GM12878 (cell line): ENCODE measurements around the gene HIVEP2. TPM values are rescaled to one million over a fixed set of nuclear protein-coding genes. Genes with fewer than 3 reads are reported as not detected.
A peak's percentile ranks its signal among the peaks of the same experiment; 100 is the strongest.

ENCODE experiments used
- ATAC-seq: fragments of 200-7000 bp; cut with Tn5 transposase; 3 replicates; pipeline ENCODE4 v1.9.1; 2020; ENCODE audit warnings: mild to moderate bottlenecking, moderate library complexity
- BruUV-seq: library from RNA; stranded (reverse); fragments of 400-500 nt; replicated peaks from 2 replicates; lab custom pipeline; 2021; lab: Mats Ljungman, UMichigan
- CTCF ChIA-PET: fragments of 300-600 bp; sonication (Branson Sonifier 250); formaldehyde crosslinking; extraction: SDS; loops from one replicate; lab custom pipeline; 2021; ENCODE audit warnings: inconsistent platforms; lab: Yijun Ruan, JAX
- POLR2A ChIA-PET: fragments of 350-600 bp; formaldehyde crosslinking; extraction: SDS; loops from one replicate; lab custom pipeline; 2021; ENCODE audit warnings: inconsistent platforms; lab: Charles Lee
- RAD21 ChIA-PET: fragments of 300-600 bp; sonication (Branson Sonifier 250); formaldehyde crosslinking; loops from one replicate; lab custom pipeline; 2023; ENCODE audit warnings: antibody characterized with exemption; ENCODE audit not compliant: unreplicated experiment; lab: Charles Lee
- SMC1A ChIA-PET: fragments of 300-600 bp; sonication (Branson Sonifier 250); formaldehyde crosslinking; loops from one replicate; lab custom pipeline; 2023; ENCODE audit not compliant: unreplicated experiment, uncharacterized antibody; lab: Charles Lee
- DNase-seq: peaks from one replicate; pipeline ENCODE4 v3.0.0-alpha.2; 2011; ENCODE audit warnings: low read depth, low spot score
- FAIRE-seq: peaks from 3 replicates; lab custom pipeline; 2011; peaks lifted over from hg19 to GRCh38; lab: Jason Lieb, UNC
- H2AFZ ChIP-seq: 2 replicates; pipeline ENCODE4 v1.6.0; 2011; ENCODE audit warnings: low read depth, low read length, control low read depth; ENCODE audit not compliant: control insufficient read depth
- H3K27ac ChIP-seq: 2 replicates; pipeline ENCODE4 v1.5.1; 2011; ENCODE audit warnings: control low read depth; ENCODE audit not compliant: control insufficient read depth, insufficient read depth
- H3K27me3 ChIP-seq, 2 experiments: replicated peaks in 1 of 2; 2 replicates each; pipeline versions ENCODE4 v1.6.0 to v1.6.1; 2011; ENCODE audit warnings: low read length in 1 of 2; ENCODE audit not compliant: control insufficient read depth in 2 of 2, insufficient read depth in 2 of 2
- H3K36me3 ChIP-seq, 2 experiments: 2 replicates each; pipeline ENCODE4 v1.5.1; 2011; ENCODE audit warnings: low read length in 1 of 2; ENCODE audit not compliant: control insufficient read depth in 2 of 2, insufficient read depth in 2 of 2
- H3K4me1 ChIP-seq: 2 replicates; pipeline ENCODE4 v1.6.1; 2011; ENCODE audit warnings: mild to moderate bottlenecking, low read length, moderate library complexity, mixed read lengths; ENCODE audit not compliant: control insufficient read depth, insufficient read depth
- H3K4me2 ChIP-seq: 2 replicates; pipeline ENCODE4 v1.6.0; 2011; ENCODE audit warnings: control low read depth; ENCODE audit not compliant: control insufficient read depth, insufficient read depth
- H3K4me3 ChIP-seq: fragments of 200-600 bp; sonication (generic); 2 replicates; pipeline ENCODE4 v1.5.1; 2016
- H3K79me2 ChIP-seq: 2 replicates; pipeline ENCODE4 v1.6.0; 2011; ENCODE audit warnings: low read length; ENCODE audit not compliant: control insufficient read depth, insufficient read depth
- H3K9ac ChIP-seq: 2 replicates; pipeline ENCODE4 v1.8.0; 2011; ENCODE audit warnings: low read length, control low read depth, mixed read lengths; ENCODE audit not compliant: control insufficient read depth, insufficient read depth
- H3K9me3 ChIP-seq: replicated peaks from 3 replicates; pipeline ENCODE4 v1.5.1; 2011; ENCODE audit warnings: mild to moderate bottlenecking, low read length; ENCODE audit not compliant: control insufficient read depth, insufficient read depth
- H4K20me1 ChIP-seq: 2 replicates; pipeline ENCODE4 v1.6.0; 2011; ENCODE audit not compliant: control insufficient read depth, insufficient read depth
- BCL3 ChIP-seq: IDR thresholded peaks from 2 replicates; pipeline ENCODE4 v1.6.1; 2011; ENCODE audit warnings: borderline replicate concordance, low read depth, mild to moderate bottlenecking, moderate library complexity, low read length; ENCODE audit not compliant: insufficient read depth, poor library complexity, severe bottlenecking
- CUX1 ChIP-seq: IDR thresholded peaks from 2 replicates; pipeline ENCODE4 v1.6.1; 2012; ENCODE audit warnings: improper control_type of control experiment, low read depth, low read length; ENCODE audit not compliant: insufficient replicate concordance
- ESRRA ChIP-seq: IDR thresholded peaks from 2 replicates; pipeline ENCODE4 v1.6.1; 2012; ENCODE audit warnings: mild to moderate bottlenecking, low read length, improper control_type of control experiment
- ETV6 ChIP-seq, 2 experiments: fragments of 450-650 bp in 1 of 2; IDR thresholded peaks in 1 of 2; conservative IDR thresholded peaks in 1 of 2; 2 replicates each; pipeline ENCODE4 v1.6.1; 2014; ENCODE audit warnings: antibody characterized with exemption in 1 of 2, borderline replicate concordance in 1 of 2, low read depth in 1 of 2, mild to moderate bottlenecking in 1 of 2, moderate library complexity in 1 of 2
- IKZF1 ChIP-seq: fragments of 450-650 bp; conservative IDR thresholded peaks from 2 replicates; pipeline ENCODE4 v1.6.1; 2017; ENCODE audit warnings: antibody characterized with exemption, mild to moderate bottlenecking
- MEF2A ChIP-seq: IDR thresholded peaks from 2 replicates; pipeline ENCODE4 v1.6.1; 2011; ENCODE audit warnings: low read depth, mild to moderate bottlenecking, low read length, moderate library complexity; ENCODE audit not compliant: insufficient read depth
- NFIC ChIP-seq: IDR thresholded peaks from 2 replicates; pipeline ENCODE4 v1.6.1; 2012; ENCODE audit warnings: low read depth, mild to moderate bottlenecking, inconsistent platforms, low read length, moderate library complexity
- PML ChIP-seq: IDR thresholded peaks from 2 replicates; pipeline ENCODE4 v1.6.1; 2012; ENCODE audit warnings: low read length, inconsistent platforms
- RAD21 ChIP-seq: IDR thresholded peaks from 2 replicates; pipeline ENCODE4 v1.6.1; 2011; ENCODE audit warnings: mild to moderate bottlenecking, low read depth, low read length, moderate library complexity; ENCODE audit not compliant: insufficient read depth
- SPI1 ChIP-seq: IDR thresholded peaks from 2 replicates; pipeline ENCODE4 v1.6.1; 2011; ENCODE audit warnings: low read depth, mild to moderate bottlenecking, low read length, moderate library complexity, borderline replicate concordance; ENCODE audit not compliant: insufficient read depth
- TCF12 ChIP-seq: IDR thresholded peaks from 2 replicates; pipeline ENCODE4 v1.6.1; 2011; ENCODE audit warnings: low read depth, mild to moderate bottlenecking, low read length
- ZBED1 ChIP-seq: IDR thresholded peaks from 2 replicates; pipeline ENCODE4 v1.6.1; 2016; ENCODE audit warnings: borderline replicate concordance
- ZNF274 ChIP-seq: IDR thresholded peaks from one replicate; pipeline ENCODE4 v1.8.0; 2011; ENCODE audit not compliant: insufficient read length, insufficient read depth
- WGBS: methylation state at CpG from one replicate; pipeline ENCODE4 v1.1.6; 2016; ENCODE audit warnings: low lambda C conversion rate; ENCODE audit not compliant: insufficient replicate concordance, insufficient coverage; ENCODE audit errors: missing lambda C conversion rate; 5-methylcytosine and 5-hydroxymethylcytosine counted together
- in situ Hi-C: fragments of 300-500 bp; cut with MboI; formaldehyde crosslinking; loops from 9 replicates; pipeline ENCODE4 v1.14.3; 2018; ENCODE audit warnings: mixed read lengths
- intact Hi-C: fragments of 100-400 bp; cut with micrococcal nuclease; formaldehyde crosslinking; loops from one replicate; pipeline ENCODE4 v1.14.2; 2022; ENCODE audit not compliant: unreplicated experiment
- polyA plus RNA-seq, 11 experiments: library from polyadenylated mRNA; depleted of rRNA in 4 of 11; unstranded in 6 of 11; stranded (reverse) in 5 of 11; fragments of >200 nt; fragmentation: Nextera tagmentation in 4 of 11; fragmentation: Illumina TruSeq in 1 of 11; extraction: Ambion mirVana in 4 of 11; extraction: Trizol in 1 of 11; gene quantifications; 1 replicate in 1 of 11; 2 replicates in 10 of 11; pipeline versions ENCODE4 v1.2.1 to v1.2.3, GENCODE V29; 2011 to 2016; ENCODE audit warnings: inconsistent platforms in 2 of 11, missing spikeins in 2 of 11, low read depth in 1 of 11
- total RNA-seq, 4 experiments: library from RNA; depleted of rRNA in 3 of 4; stranded (reverse); fragments of >200 nt in 3 of 4; fragmentation: Illumina TruSeq in 1 of 4; extraction: Trizol in 1 of 4; gene quantifications; 2 replicates each; pipeline versions ENCODE4 v1.2.1 to v1.2.3, GENCODE V29; 2013 to 2021

Gene HIVEP2
- total and polyA plus RNA-seq, 10 of the 15 experiments (the other 5 are each of a cell fraction or from before 2014, with no cell fraction given), result 1.2 to 15.7 (median 10.2) TPM

DNA sequence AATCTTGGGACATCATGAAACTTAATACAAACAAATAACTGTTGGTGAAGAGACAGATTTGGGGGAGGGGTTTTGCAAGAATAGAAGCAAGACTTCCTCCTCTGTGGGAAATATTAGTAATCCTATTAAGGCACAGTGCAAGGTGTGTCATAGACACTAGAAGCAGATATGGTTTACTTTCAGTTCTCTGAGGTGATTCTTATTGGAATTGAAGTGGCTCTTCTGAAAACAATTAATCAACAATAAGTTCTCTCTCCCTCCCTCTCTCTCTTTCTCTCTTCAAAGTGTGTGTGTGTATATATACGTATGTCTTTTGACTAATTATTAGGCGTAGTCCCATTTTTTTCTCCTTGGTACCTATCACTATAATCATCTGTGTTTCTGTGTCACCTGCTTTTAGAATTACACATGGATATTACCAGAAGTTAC is 99.8 kb downstream of the HIVEP2 start:
- H3K79me2 ChIP-seq, result peaks cover 86% of the 10 kb centered on the region
- H4K20me1 ChIP-seq, result no peaks in the 10 kb centered on the region
- BruUV-seq, result no TSS peak
- H3K27ac ChIP-seq, result peak overlapping the region; percentile 98
- no peak overlapping the region for H2AFZ ChIP-seq
- WGBS, result 0% methylated on average over 2 of the region's 2 CpGs
- FAIRE-seq, result peak; percentile 27
- intact Hi-C loops, result no loop called here
- H3K36me3 ChIP-seq, result no peaks in the 10 kb centered on the region; a peak in 1 of 4 replicates
- peaks cover 76% of the 10 kb centered on the region for H3K4me1 ChIP-seq
- ChIA-PET RAD21 (interaction anchor here (0.8 to 17.8 kb wide), 12 partner anchors 9 to 100 kb away, joined by 3 to 374 read pairs (median 6); no protein-coding TSS in a partner anchor), POLR2A (interaction anchor here (0.6 to 5.8 kb wide), 7 partner anchors 9 to 154 kb away, joined by 3 to 67 read pairs (median 5); no protein-coding TSS in a partner anchor), CTCF (interaction anchor here (0.9 to 3.1 kb wide), 6 partner anchors 8 to 182 kb away, joined by 3 to 25 read pairs (median 4); no protein-coding TSS in a partner anchor), SMC1A (interaction anchor here (0.7 to 16.2 kb wide), 7 partner anchors 9 to 146 kb away, joined by 3 to 287 read pairs (median 9); no protein-coding TSS in a partner anchor)
- DNase-seq, result no peak
- no peaks in the 10 kb centered on the region for H3K9me3 ChIP-seq
- in situ Hi-C loops, result loop anchor here (5.0 kb wide), 1 partner anchor 97 kb away; no protein-coding TSS in a partner anchor
- H3K4me3 ChIP-seq, result peak overlapping the region; percentile 48; the same call in 1 of the 2 replicates
- H3K9ac ChIP-seq, result peak overlapping the region; percentile 76
- no peaks in the 10 kb centered on the region for H3K27me3 ChIP-seq
- ATAC-seq, result peak; percentile 58
- peak overlapping the region; percentile 70 for H3K4me2 ChIP-seq
- peak in 1 of 2 experiments; percentile 72; a peak in 1 of 4 replicates for TF ChIP-seq ETV6 (conservative IDR thresholded peaks at IDR 0.05 in 1 of 2, IDR thresholded peaks at IDR 0.05 in 1 of 2; ENCODE audit: borderline replicate concordance in 1 of 2, low read depth in 1 of 2)
- TF ChIP-seq MEF2A, result peak; percentile 64; the same call in 1 of the 2 replicates
- 0 out of 2 replicates have a peak, but pooled peaks have one; percentile 40 for TF ChIP-seq ZBED1
- TF ChIP-seq CUX1, result peak; percentile 88
- TF ChIP-seq RAD21, result peak; percentile 6; the same call in 1 of the 2 replicates
- TF ChIP-seq IKZF1, result peak; percentile 37; the same call in 1 of the 2 replicates
- peak; percentile 28; the same call in 1 of the 2 replicates for TF ChIP-seq PML
- TF ChIP-seq SPI1, result peak; percentile 51
- TF ChIP-seq BCL3, result peak; percentile 88
- no peak for TF ChIP-seq ESRRA
- TF ChIP-seq ZNF274, result no peak
- peak; percentile 79; the same call in 1 of the 2 replicates for TF ChIP-seq NFIC
- 0 out of 2 replicates have a peak, but pooled peaks have one; percentile 17 for TF ChIP-seq TCF12
